HL-60 (cell line): ENCODE data around the gene ARMC9.

Experiments
- DNase-seq, 2 experiments: peaks; one replicate each; pipeline ENCODE4 v3.0.0-alpha.2; 2010 to 2020; ENCODE audit warnings: low read depth in 1 of 2, low spot score in 1 of 2
- H3K27ac ChIP-seq: fragments of 250-450 bp; sonication (Bioruptor Pico); replicated peaks from 2 replicates; pipeline ENCODE4 v1.5.1; 2020; ENCODE audit warnings: mild to moderate bottlenecking, moderate library complexity
- H3K27me3 ChIP-seq: fragments of 250-450 bp; sonication (Bioruptor Pico); 2 replicates; pipeline ENCODE4 v1.5.1; 2021; ENCODE audit warnings: mild to moderate bottlenecking, moderate library complexity; ENCODE audit not compliant: insufficient read depth, poor library complexity, severe bottlenecking
- H3K4me3 ChIP-seq: replicated peaks from 2 replicates; pipeline ENCODE4 v1.5.1; 2011; ENCODE audit warnings: mild to moderate bottlenecking, control low read depth, low read length; ENCODE audit not compliant: insufficient read depth
- GABPA ChIP-seq: IDR thresholded peaks from 2 replicates; pipeline ENCODE4 v1.6.1; 2012; ENCODE audit warnings: low read depth
- POLR2AphosphoS5 ChIP-seq: IDR thresholded peaks from 2 replicates; pipeline ENCODE4 v1.6.1; 2012; ENCODE audit warnings: low read depth
- REST ChIP-seq: IDR thresholded peaks from 2 replicates; pipeline ENCODE4 v1.6.1; 2012; ENCODE audit warnings: low read depth; ENCODE audit not compliant: insufficient replicate concordance
- SPI1 ChIP-seq: IDR thresholded peaks from 2 replicates; pipeline ENCODE4 v1.6.1; 2012; ENCODE audit warnings: low read depth, mild to moderate bottlenecking, borderline replicate concordance
- TF ChIP-seq, protein P1 (sequence below): IDR thresholded peaks from one replicate; pipeline ENCODE4 v1.5.1; 2011; ENCODE audit warnings: low read length, control low read depth, inconsistent platforms; ENCODE audit not compliant: insufficient read depth

The ARMC9 gene

DNA sequence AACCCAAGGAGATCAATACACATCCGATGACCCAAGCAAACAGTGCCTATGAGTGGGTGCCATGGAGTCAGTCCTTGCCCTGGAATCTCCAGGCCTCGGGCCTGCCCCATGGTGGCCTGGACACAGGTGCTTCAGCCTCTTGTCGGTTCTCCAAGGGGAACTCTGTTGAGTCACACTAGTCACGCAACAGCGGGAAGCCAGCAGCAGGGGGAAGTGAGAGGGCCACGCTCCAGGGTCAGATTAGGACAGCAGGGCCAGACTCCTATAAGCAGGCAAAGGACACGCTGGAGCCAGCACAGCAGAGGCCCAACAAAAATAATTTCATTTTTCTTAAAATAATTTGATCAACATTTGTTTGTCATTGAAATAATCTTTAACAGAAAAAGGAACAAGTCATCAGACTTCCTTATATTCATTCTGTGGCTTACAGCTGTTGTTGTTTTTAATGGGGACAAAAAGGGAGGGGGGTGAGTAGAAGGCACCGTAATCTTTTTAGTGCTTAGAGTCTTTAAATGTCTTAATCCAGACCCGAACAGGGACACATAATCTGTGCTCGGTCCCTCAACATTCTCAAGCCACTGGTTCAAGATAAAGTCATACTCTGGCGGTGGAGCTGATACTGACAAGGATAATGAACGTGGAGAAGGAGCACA lies 16.4 kb upstream of the ARMC9 start:
- no peak for TF ChIP-seq GABPA
- TF ChIP-seq POLR2AphosphoS5 = peak; percentile 85
- peak; percentile 89 for TF ChIP-seq SPI1
- TF ChIP-seq REST = no peak
- Histone ChIP-seq H3K27me3 (no peaks in the 10 kb centered on the region), H3K27ac (peak overlapping the region; percentile 90), H3K4me3 (peak overlapping the region; percentile 61)
- DNase-seq = peak; percentile 89 to 96

DNA sequence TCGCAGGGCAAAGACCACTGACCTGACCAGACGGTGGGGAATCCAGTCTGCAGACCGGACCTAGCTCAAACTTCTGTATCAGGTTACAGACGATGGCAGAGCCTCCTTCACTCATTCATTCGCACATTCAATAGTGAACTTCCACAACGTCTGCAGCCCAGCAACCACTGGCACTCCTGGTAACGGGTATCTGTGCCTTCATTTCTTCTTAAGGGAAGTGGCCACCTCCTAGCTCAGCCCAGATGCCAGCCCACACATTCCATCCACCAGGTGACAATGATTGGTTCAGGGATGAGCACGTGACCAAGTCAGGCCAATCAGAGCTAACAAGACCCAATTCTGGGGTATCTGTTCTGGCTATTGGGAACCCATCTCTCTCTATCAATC lies 15.9 kb upstream of the ARMC9 start:
- peak; percentile 74 for TF ChIP-seq SPI1
- TF ChIP-seq REST = no peak
- TF ChIP-seq POLR2AphosphoS5 = peak; percentile 83
- H3K27me3 ChIP-seq = no peaks in the 10 kb centered on the region
- H3K27ac ChIP-seq = peak overlapping the region; percentile 90
- peak overlapping the region; percentile 61 for H3K4me3 ChIP-seq
- DNase-seq = peak; percentile 87 to 93

- TF ChIP-seq POLR2AphosphoS5 = no peak
- TF ChIP-seq, protein P1, sequence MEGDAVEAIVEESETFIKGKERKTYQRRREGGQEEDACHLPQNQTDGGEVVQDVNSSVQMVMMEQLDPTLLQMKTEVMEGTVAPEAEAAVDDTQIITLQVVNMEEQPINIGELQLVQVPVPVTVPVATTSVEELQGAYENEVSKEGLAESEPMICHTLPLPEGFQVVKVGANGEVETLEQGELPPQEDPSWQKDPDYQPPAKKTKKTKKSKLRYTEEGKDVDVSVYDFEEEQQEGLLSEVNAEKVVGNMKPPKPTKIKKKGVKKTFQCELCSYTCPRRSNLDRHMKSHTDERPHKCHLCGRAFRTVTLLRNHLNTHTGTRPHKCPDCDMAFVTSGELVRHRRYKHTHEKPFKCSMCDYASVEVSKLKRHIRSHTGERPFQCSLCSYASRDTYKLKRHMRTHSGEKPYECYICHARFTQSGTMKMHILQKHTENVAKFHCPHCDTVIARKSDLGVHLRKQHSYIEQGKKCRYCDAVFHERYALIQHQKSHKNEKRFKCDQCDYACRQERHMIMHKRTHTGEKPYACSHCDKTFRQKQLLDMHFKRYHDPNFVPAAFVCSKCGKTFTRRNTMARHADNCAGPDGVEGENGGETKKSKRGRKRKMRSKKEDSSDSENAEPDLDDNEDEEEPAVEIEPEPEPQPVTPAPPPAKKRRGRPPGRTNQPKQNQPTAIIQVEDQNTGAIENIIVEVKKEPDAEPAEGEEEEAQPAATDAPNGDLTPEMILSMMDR = no peak
- TF ChIP-seq GABPA = no peak
- no peak for TF ChIP-seq SPI1
- TF ChIP-seq REST = no peak
- DNase-seq = no peak
- Histone ChIP-seq H3K27ac (no peak overlapping the region), H3K4me3 (no peak overlapping the region), H3K27me3 (no peaks in the 10 kb centered on the region)
These were observed 14.6 kb upstream of the ARMC9 start for GRCh38 chr2:231183851-231184250.

GRCh38 chr2:231184319-231184718 lies 14.1 kb upstream of the ARMC9 start:
- TF ChIP-seq REST (no peak), SPI1 (no peak), POLR2AphosphoS5 (no peak), GABPA (no peak)
- TF ChIP-seq, protein P1 = no peak
- DNase-seq = no peak
- Histone ChIP-seq H3K27me3 (no peaks in the 10 kb centered on the region), H3K27ac (no peak overlapping the region), H3K4me3 (no peak overlapping the region)
